HCT116 (cell line): ENCODE results near the gene MRM1. TPM values are rescaled to one million over a fixed set of nuclear protein-coding genes. Genes with fewer than 3 reads are reported as not detected.

Experiments
- ATAC-seq: fragments of 200-7000 bp; cut with Tn5 transposase; 2 replicates; pipeline ENCODE4 v1.9.1; 2020; ENCODE audit warnings: mild to moderate bottlenecking, moderate library complexity
- BruUV-seq: library from RNA; stranded (reverse); fragments of 400-500 nt; replicated peaks from 2 replicates; lab custom pipeline; 2021; lab: Mats Ljungman, UMichigan
- CTCF ChIA-PET: fragments of 300-600 bp; sonication (Branson Sonifier 250); formaldehyde crosslinking; loops from one replicate; lab custom pipeline; 2021; ENCODE audit warnings: antibody characterized with exemption; lab: Charles Lee
- POLR2A ChIA-PET: fragments of 300-600, 350-600 bp; sonication (Branson Sonifier 250); formaldehyde crosslinking; loops from one replicate; lab custom pipeline; 2021; ENCODE audit warnings: antibody characterized with exemption; lab: Charles Lee
- RAD21 ChIA-PET, 2 experiments: fragments of 300-600 bp; sonication (Branson Sonifier 250); formaldehyde crosslinking; loops; one replicate each; lab custom pipeline; 2023; ENCODE audit warnings: low total read pairs in 2 of 2; ENCODE audit not compliant: uncharacterized antibody in 2 of 2, unreplicated experiment in 2 of 2, low non-redundant PET in 1 of 2; lab: Charles Lee
- DNase-seq: peaks from one replicate; pipeline ENCODE4 v3.0.0-alpha.2; 2010; ENCODE audit warnings: low read depth, low spot score
- H2AFZ ChIP-seq: fragments of 200-600 bp; shearing (Covaris generic), sonication (generic); 2 replicates; pipeline ENCODE4 v1.6.1; 2017; ENCODE audit warnings: low read depth, mixed run types, mixed read lengths, antibody characterized with exemption, low read length; ENCODE audit not compliant: poor library complexity, severe bottlenecking
- H3K27ac ChIP-seq: 2 replicates; pipeline ENCODE4 v1.5.1; 2012; ENCODE audit warnings: low read depth, low read length
- H3K27me3 ChIP-seq: fragments of 200-600 bp; sonication (generic); 2 replicates; pipeline ENCODE4 v1.6.1; 2016; ENCODE audit warnings: mixed run types, low read length, mixed read lengths; ENCODE audit not compliant: insufficient read depth
- H3K36me3 ChIP-seq, 2 experiments: fragments of 200-500 bp in 1 of 2; fragments of 200-600 bp in 1 of 2; sonication (Bioruptor generic) in 1 of 2; sonication (generic) in 1 of 2; 2 replicates each; pipeline versions ENCODE4 v1.5.1 to v1.6.1; 2014 to 2016; ENCODE audit warnings: low read length in 2 of 2, inconsistent platforms in 1 of 2, mixed read lengths in 1 of 2, mixed run types in 1 of 2; ENCODE audit not compliant: insufficient read depth in 2 of 2, control insufficient read depth in 1 of 2
- H3K4me1 ChIP-seq, 2 experiments: fragments of 200-600 bp in 1 of 2; sonication (generic) in 1 of 2; 2 replicates each; pipeline versions ENCODE4 v1.5.1 to v1.6.1; 2012 to 2017; ENCODE audit warnings: low read length in 2 of 2, inconsistent platforms in 1 of 2, mild to moderate bottlenecking in 1 of 2, mixed read lengths in 1 of 2, mixed run types in 1 of 2, moderate library complexity in 1 of 2; ENCODE audit not compliant: insufficient read depth in 2 of 2, control insufficient read depth in 1 of 2
- H3K4me2 ChIP-seq: fragments of 200-600 bp; sonication (generic); 2 replicates; pipeline ENCODE4 v1.6.1; 2017; ENCODE audit warnings: mixed run types, low read length, mixed read lengths
- H3K4me3 ChIP-seq, 2 experiments: fragments of 200-600 bp in 1 of 2; sonication (generic) in 1 of 2; replicated peaks in 1 of 2; 2 replicates each; pipeline ENCODE4 v1.5.1; 2011 to 2016; ENCODE audit warnings: low read length in 2 of 2, control low read depth in 1 of 2, low read depth in 1 of 2, mild to moderate bottlenecking in 1 of 2, mixed read lengths in 1 of 2, mixed run types in 1 of 2
- H3K79me2 ChIP-seq: fragments of 200-600 bp; sonication (generic); 2 replicates; pipeline ENCODE4 v1.6.1; 2017; ENCODE audit warnings: mild to moderate bottlenecking, mixed run types, low read length, moderate library complexity, mixed read lengths; ENCODE audit not compliant: insufficient read depth
- H3K9ac ChIP-seq: fragments of 200-600 bp; sonication (generic); 2 replicates; pipeline ENCODE4 v1.6.1; 2016; ENCODE audit warnings: low read length, mixed read lengths
- H3K9me2 ChIP-seq: fragments of 200-600 bp; sonication (generic), shearing (Covaris generic); 2 replicates; pipeline ENCODE4 v1.6.1; 2017; ENCODE audit warnings: mixed run types, mild to moderate bottlenecking, moderate library complexity; ENCODE audit not compliant: insufficient read depth
- H3K9me3 ChIP-seq, 2 experiments: fragments of 200-500 bp in 1 of 2; fragments of 200-600 bp in 1 of 2; sonication (Bioruptor generic) in 1 of 2; sonication (generic) in 1 of 2; 2 replicates each; pipeline ENCODE4 v1.6.1; 2014 to 2017; ENCODE audit warnings: low read length in 2 of 2, mixed read lengths in 2 of 2, inconsistent platforms in 1 of 2, low read depth in 1 of 2, mild to moderate bottlenecking in 1 of 2, mixed run types in 1 of 2, moderate library complexity in 1 of 2; ENCODE audit not compliant: control insufficient read depth in 1 of 2, insufficient read depth in 1 of 2
- H4K20me1 ChIP-seq: fragments of 200-600 bp; sonication (generic), shearing (Covaris generic); 2 replicates; pipeline ENCODE4 v1.6.1; 2017; ENCODE audit warnings: mixed run types, mild to moderate bottlenecking, moderate library complexity; ENCODE audit not compliant: insufficient read depth
- CEBPB ChIP-seq: IDR thresholded peaks from 2 replicates; pipeline ENCODE4 v1.6.1; 2012; ENCODE audit warnings: low read depth
- EGR1 ChIP-seq: IDR thresholded peaks from 2 replicates; pipeline ENCODE4 v1.6.1; 2012; ENCODE audit warnings: low read depth
- ELF1 ChIP-seq: IDR thresholded peaks from 2 replicates; pipeline ENCODE4 v1.6.1; 2012; ENCODE audit warnings: low read depth, borderline replicate concordance
- EZH2 ChIP-seq: fragments of 200-600 bp; sonication (generic); IDR thresholded peaks from 2 replicates; pipeline ENCODE4 v1.6.1; 2017; ENCODE audit warnings: antibody characterized with exemption, mixed run types
- EZH2phosphoT487 ChIP-seq: fragments of 200-600 bp; IDR thresholded peaks from 2 replicates; pipeline ENCODE4 v1.6.1; 2018; ENCODE audit warnings: antibody characterized with exemption, borderline replicate concordance
- FOSL1 ChIP-seq: IDR thresholded peaks from 2 replicates; pipeline ENCODE4 v1.6.1; 2012; ENCODE audit warnings: low read depth
- POLR2AphosphoS5 ChIP-seq: IDR thresholded peaks from 2 replicates; pipeline ENCODE4 v1.6.1; 2011; ENCODE audit warnings: mild to moderate bottlenecking, low read depth, low read length, moderate library complexity
- RAD21 ChIP-seq: IDR thresholded peaks from 2 replicates; pipeline ENCODE4 v1.6.1; 2012; ENCODE audit warnings: low read depth, mild to moderate bottlenecking
- SIN3A ChIP-seq: IDR thresholded peaks from 2 replicates; pipeline ENCODE4 v1.6.1; 2012; ENCODE audit warnings: low read depth
- SP1 ChIP-seq: IDR thresholded peaks from 2 replicates; pipeline ENCODE4 v1.6.1; 2012; ENCODE audit warnings: low read depth
- YY1 ChIP-seq: IDR thresholded peaks from 2 replicates; pipeline ENCODE4 v1.6.1; 2011; ENCODE audit warnings: low read length, low read depth, moderate library complexity, mild to moderate bottlenecking; ENCODE audit not compliant: insufficient replicate concordance; ENCODE audit errors: extremely low read depth
- ZFX ChIP-seq: fragments of 450-650 bp; IDR thresholded peaks from 2 replicates; pipeline ENCODE4 v1.6.1; 2017
- ZNF274 ChIP-seq: fragments of 200-500 bp; sonication (Bioruptor generic); IDR thresholded peaks from 2 replicates; pipeline ENCODE4 v1.6.1; 2014; ENCODE audit warnings: mild to moderate bottlenecking, low read depth, low read length, inconsistent platforms
- intact Hi-C: fragments of 100-400 bp; cut with micrococcal nuclease; formaldehyde crosslinking; loops from 2 replicates; pipeline ENCODE4 v1.10.0; 2022
- total RNA-seq: library from RNA; stranded (reverse); gene quantifications from one replicate; pipeline ENCODE4 v1.2.1, GENCODE V29; 2021; ENCODE audit not compliant: unreplicated experiment
- TF ChIP-seq, protein P1 (sequence below), 3 experiments: fragments of 200-600 bp in 1 of 3; sonication (generic) in 1 of 3; IDR thresholded peaks in 2 of 3; conservative IDR thresholded peaks in 1 of 3; 2 replicates each; pipeline ENCODE4 v1.5.1; 2012 to 2017; ENCODE audit warnings: low read depth in 2 of 3, low read length in 2 of 3, antibody characterized with exemption in 1 of 3, borderline replicate concordance in 1 of 3, control low read depth in 1 of 3, mild to moderate bottlenecking in 1 of 3, mixed read lengths in 1 of 3, mixed run types in 1 of 3, moderate library complexity in 1 of 3; ENCODE audit not compliant: insufficient read depth in 1 of 3

Gene MRM1
- total RNA-seq, 1 experiment from 2014 or later = 14.5 TPM

GRCh38 chr17:36566081-36566480 is 35.3 kb upstream of the MRM1 start:
- DNase-seq (no peak), ATAC-seq (no peak)
- intact Hi-C loops = no loop called here
- Histone ChIP-seq H3K9ac (no peak overlapping the region), H3K4me2 (no peak overlapping the region), H3K9me2 (no peaks in the 10 kb centered on the region), H4K20me1 (no peaks in the 10 kb centered on the region), H3K27me3 (no peaks in the 10 kb centered on the region), H3K9me3 (no peaks in the 10 kb centered on the region), H3K36me3 (peaks cover 31 to 37% of the 10 kb centered on the region in 2 experiments), H3K79me2 (peaks cover 22% of the 10 kb centered on the region), H3K27ac (no peak overlapping the region), H3K4me3 (no peak overlapping the region)
- ChIA-PET CTCF (no interaction called here), POLR2A (no interaction called here)
- BruUV-seq = no TSS peak
- TF ChIP-seq FOSL1 (no peak), POLR2AphosphoS5 (no peak), RAD21 (no peak), EZH2phosphoT487 (no peak), SP1 (no peak), YY1 (no peak), SIN3A (no peak), ZFX (no peak), CEBPB (no peak), EZH2 (no peak), EGR1 (no peak), ZNF274 (no peak), ELF1 (no peak)
- TF ChIP-seq, protein P1, sequence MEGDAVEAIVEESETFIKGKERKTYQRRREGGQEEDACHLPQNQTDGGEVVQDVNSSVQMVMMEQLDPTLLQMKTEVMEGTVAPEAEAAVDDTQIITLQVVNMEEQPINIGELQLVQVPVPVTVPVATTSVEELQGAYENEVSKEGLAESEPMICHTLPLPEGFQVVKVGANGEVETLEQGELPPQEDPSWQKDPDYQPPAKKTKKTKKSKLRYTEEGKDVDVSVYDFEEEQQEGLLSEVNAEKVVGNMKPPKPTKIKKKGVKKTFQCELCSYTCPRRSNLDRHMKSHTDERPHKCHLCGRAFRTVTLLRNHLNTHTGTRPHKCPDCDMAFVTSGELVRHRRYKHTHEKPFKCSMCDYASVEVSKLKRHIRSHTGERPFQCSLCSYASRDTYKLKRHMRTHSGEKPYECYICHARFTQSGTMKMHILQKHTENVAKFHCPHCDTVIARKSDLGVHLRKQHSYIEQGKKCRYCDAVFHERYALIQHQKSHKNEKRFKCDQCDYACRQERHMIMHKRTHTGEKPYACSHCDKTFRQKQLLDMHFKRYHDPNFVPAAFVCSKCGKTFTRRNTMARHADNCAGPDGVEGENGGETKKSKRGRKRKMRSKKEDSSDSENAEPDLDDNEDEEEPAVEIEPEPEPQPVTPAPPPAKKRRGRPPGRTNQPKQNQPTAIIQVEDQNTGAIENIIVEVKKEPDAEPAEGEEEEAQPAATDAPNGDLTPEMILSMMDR (IDR thresholded peaks at IDR 0.05 in 2 of 3, conservative IDR thresholded peaks at IDR 0.05 in 1 of 3; ENCODE audit: borderline replicate concordance in 1 of 3, insufficient read depth in 1 of 3, low read depth in 2 of 3, low read length in 2 of 3) = no peak
- TF ChIP-seq, all 23 proteins: peak for 0
- Histone ChIP-seq H3K4me1 (no peaks in the 10 kb centered on the region), H2AFZ (no peak overlapping the region)
- RAD21 ChIA-PET = no interaction called here
